ENCODE results near the gene CLIC1. TPM values are rescaled to one million over a fixed set of nuclear protein-coding genes. Genes with fewer than 3 reads are reported as not detected.

CLIC1 gene
- total RNA-seq, 2 experiments from 2014 or later = 314 to 413 TPM

DNA sequence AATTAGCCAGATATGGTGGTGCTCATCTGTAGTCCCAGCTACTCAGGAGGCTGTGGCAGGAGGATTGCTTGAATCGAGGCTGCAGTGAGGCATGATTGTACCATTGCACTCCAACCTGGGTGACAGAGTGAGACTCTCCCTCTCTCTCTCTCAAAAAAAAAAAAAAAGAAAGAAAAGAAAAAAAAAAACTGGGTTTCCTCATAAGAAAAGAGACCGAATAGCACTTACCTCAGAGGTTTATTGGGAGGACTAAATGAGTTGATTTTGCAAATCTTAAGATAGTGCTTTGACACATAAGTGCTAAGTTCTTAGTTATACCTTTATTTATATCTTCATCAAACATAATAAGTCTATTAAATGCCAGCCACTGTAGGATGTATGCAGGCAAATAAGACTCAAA, 34.5 kb upstream of the CLIC1 start:
- ChIA-PET CTCF (ENCODE audit: unreplicated experiment) (interaction anchor here (1.4 kb wide), 1 partner anchor 31 kb away, joined by 6 read pairs; the partner anchor contains the start of gene MSH5), POLR2A (no interaction called here)
- TF ChIP-seq CTCF (conservative IDR thresholded peaks at IDR 0.05; ENCODE audit: low read length) = no peak
- no peak for TF ChIP-seq EZH2phosphoT487 (IDR thresholded peaks at IDR 0.05; ENCODE audit: borderline replicate concordance, low read depth, low read length)
- Histone ChIP-seq H3K9me3 (ENCODE audit: low read length) (no peaks in the 10 kb centered on the region), H3K27ac (ENCODE audit: low read depth, low read length, poor library complexity, severe bottlenecking) (no peak overlapping the region), H3K79me2 (ENCODE audit: insufficient read depth, low read depth, low read length) (no peaks in the 10 kb centered on the region), H3K4me3 (ENCODE audit: low read depth, low read length, poor library complexity, severe bottlenecking) (no peak overlapping the region), H3K4me2 (ENCODE audit: low read length) (no peak overlapping the region), H2AFZ (ENCODE audit: low read length) (no peak overlapping the region), H3K36me3 (ENCODE audit: insufficient read depth, low read length) (peaks cover 4% of the 10 kb centered on the region; the same call in 1 of the 2 replicates), H3K4me1 (ENCODE audit: insufficient read depth, low read length, poor library complexity, severe bottlenecking) (no peaks in the 10 kb centered on the region), H3K9me2 (ENCODE audit: insufficient read depth, low read length) (no peaks in the 10 kb centered on the region), H4K20me1 (ENCODE audit: insufficient read depth, low read length) (no peaks in the 10 kb centered on the region; the same call in 1 of the 2 replicates)
- intact Hi-C loops (cut with micrococcal nuclease; ENCODE audit: unreplicated experiment) = no loop called here
- BruUV-seq (replicated peaks) = no TSS peak
- no peak for DNase-seq (ENCODE audit: low spot score)

DNA sequence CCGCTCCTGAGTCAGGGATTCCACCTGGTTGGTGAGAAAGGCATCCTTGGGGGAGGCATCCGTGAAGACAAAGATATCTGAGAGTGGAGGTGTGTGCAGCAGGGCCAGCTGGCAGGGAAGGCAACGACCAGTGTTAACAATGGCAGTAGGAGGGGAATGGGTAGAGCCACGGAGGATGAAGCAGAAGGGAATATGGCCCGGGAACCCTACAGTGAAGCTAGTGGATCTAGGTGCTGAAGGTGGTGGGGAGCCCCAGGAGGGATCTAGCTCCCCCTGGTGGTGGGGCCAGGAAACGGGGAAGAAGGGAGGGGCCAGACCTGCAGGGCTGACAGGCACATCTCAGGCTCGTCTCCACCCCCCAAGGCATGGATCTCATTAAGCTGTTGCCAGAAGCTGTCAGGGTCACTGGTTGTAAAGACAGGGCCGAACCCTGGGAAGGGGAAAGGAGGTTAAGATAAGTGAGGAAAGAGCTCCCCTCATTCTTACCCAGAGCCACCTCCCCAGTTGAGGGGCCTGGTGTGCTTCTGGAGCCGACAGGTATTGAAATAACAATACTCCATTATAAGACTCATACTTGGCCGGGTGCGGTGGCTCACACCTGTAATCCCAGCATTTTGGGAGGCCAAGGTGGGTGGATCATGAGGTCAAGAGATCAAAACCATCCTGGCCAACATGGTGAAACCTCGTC, 33.5 kb upstream of the CLIC1 start:
- intact Hi-C loops (cut with micrococcal nuclease; ENCODE audit: unreplicated experiment) = loop anchor here (1.0 kb wide), 2 partner anchors 41 to 90 kb away; partner anchors contain the start of gene DDAH2
- POLR2A ChIA-PET = interaction anchor here (1.1 kb wide), 1 partner anchor 35 kb away, joined by 5 read pairs; no protein-coding TSS in a partner anchor
- H3K4me2 ChIP-seq (ENCODE audit: low read length) = no peak overlapping the region

More for the DNA sequence above, 33.5 kb upstream of the CLIC1 start:
- DNase-seq (ENCODE audit: low spot score) = peak; percentile 75
- Histone ChIP-seq H3K36me3 (ENCODE audit: insufficient read depth, low read length) (peaks cover 12% of the 10 kb centered on the region; the same call in 1 of the 2 replicates), H4K20me1 (ENCODE audit: insufficient read depth, low read length) (no peaks in the 10 kb centered on the region), H3K4me3 (ENCODE audit: low read depth, low read length, poor library complexity, severe bottlenecking) (no peak overlapping the region), H3K27ac (ENCODE audit: low read depth, low read length, poor library complexity, severe bottlenecking) (no peak overlapping the region), H3K9me2 (ENCODE audit: insufficient read depth, low read length) (no peaks in the 10 kb centered on the region), H2AFZ (ENCODE audit: low read length) (no peak overlapping the region), H3K4me1 (ENCODE audit: insufficient read depth, low read length, poor library complexity, severe bottlenecking) (no peaks in the 10 kb centered on the region), H3K79me2 (ENCODE audit: insufficient read depth, low read depth, low read length) (no peaks in the 10 kb centered on the region), H3K9me3 (ENCODE audit: low read length) (no peaks in the 10 kb centered on the region)
- CTCF ChIA-PET (ENCODE audit: unreplicated experiment) = interaction anchor here (0.6 to 1.4 kb wide), 4 partner anchors 30 to 117 kb away, joined by 3 to 8 read pairs (median 4); partner anchors contain the start of gene MSH5
- no TSS peak for BruUV-seq (replicated peaks)
- TF ChIP-seq CTCF (conservative IDR thresholded peaks at IDR 0.05; ENCODE audit: low read length) (peak; percentile 93), EZH2phosphoT487 (IDR thresholded peaks at IDR 0.05; ENCODE audit: borderline replicate concordance, low read depth, low read length) (no peak)

Data from OCI-LY7 (cell line).